ENCODE measurements around the gene CHCHD2.
A peak's percentile ranks its signal among the peaks of the same experiment; 100 is the strongest.

Gene CHCHD2

GRCh38 chr7:56053379-56053778 lies 52.9 kb downstream of the CHCHD2 start:
- Histone ChIP-seq H3K4me3 (ENCODE audit: low read length) (no peak overlapping the region), H3K9ac (ENCODE audit: low read length) (no peak overlapping the region), H3K27me3 (ENCODE audit: low read depth, low read length) (no peaks in the 10 kb centered on the region), H3K4me1 (ENCODE audit: low read length) (peaks cover 44% of the 10 kb centered on the region), H3K27ac (ENCODE audit: low read length) (no peak overlapping the region), H3K4me2 (ENCODE audit: low read length) (peak overlapping the region; percentile 91; the same call in 1 of the 2 replicates), H3K79me2 (ENCODE audit: low read length) (peaks cover 82% of the 10 kb centered on the region), H2AFZ (ENCODE audit: low read depth, low read length) (no peak overlapping the region), H4K20me1 (ENCODE audit: insufficient read depth, low read length) (no peaks in the 10 kb centered on the region), H3K9me3 (ENCODE audit: insufficient read depth, low read length) (no peaks in the 10 kb centered on the region), H3K36me3 (replicated peaks; ENCODE audit: low read depth, low read length) (peaks cover 37% of the 10 kb centered on the region)
- no peak for TF ChIP-seq EZH2phosphoT487 (IDR thresholded peaks at IDR 0.05; ENCODE audit: low read depth)
- TF ChIP-seq, protein P1, sequence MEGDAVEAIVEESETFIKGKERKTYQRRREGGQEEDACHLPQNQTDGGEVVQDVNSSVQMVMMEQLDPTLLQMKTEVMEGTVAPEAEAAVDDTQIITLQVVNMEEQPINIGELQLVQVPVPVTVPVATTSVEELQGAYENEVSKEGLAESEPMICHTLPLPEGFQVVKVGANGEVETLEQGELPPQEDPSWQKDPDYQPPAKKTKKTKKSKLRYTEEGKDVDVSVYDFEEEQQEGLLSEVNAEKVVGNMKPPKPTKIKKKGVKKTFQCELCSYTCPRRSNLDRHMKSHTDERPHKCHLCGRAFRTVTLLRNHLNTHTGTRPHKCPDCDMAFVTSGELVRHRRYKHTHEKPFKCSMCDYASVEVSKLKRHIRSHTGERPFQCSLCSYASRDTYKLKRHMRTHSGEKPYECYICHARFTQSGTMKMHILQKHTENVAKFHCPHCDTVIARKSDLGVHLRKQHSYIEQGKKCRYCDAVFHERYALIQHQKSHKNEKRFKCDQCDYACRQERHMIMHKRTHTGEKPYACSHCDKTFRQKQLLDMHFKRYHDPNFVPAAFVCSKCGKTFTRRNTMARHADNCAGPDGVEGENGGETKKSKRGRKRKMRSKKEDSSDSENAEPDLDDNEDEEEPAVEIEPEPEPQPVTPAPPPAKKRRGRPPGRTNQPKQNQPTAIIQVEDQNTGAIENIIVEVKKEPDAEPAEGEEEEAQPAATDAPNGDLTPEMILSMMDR (IDR thresholded peaks at IDR 0.05; ENCODE audit: low read depth, low read length) = no peak
